Panc1 (cell line): ENCODE data around the gene CDK14.

Experiments
- TF ChIP-seq, protein P1 (sequence below), 2 experiments: IDR thresholded peaks; 2 replicates each; pipeline ENCODE4 v1.6.1; 2011 to 2012; ENCODE audit warnings: low read depth in 2 of 2, control low read depth in 1 of 2, low read length in 1 of 2, mild to moderate bottlenecking in 1 of 2, moderate library complexity in 1 of 2; ENCODE audit not compliant: insufficient read depth in 1 of 2
- TF ChIP-seq, protein P2 (sequence below): fragments of 450-650 bp; IDR thresholded peaks from 2 replicates; pipeline ENCODE4 v1.5.1; 2017; ENCODE audit warnings: mild to moderate bottlenecking

DNA sequence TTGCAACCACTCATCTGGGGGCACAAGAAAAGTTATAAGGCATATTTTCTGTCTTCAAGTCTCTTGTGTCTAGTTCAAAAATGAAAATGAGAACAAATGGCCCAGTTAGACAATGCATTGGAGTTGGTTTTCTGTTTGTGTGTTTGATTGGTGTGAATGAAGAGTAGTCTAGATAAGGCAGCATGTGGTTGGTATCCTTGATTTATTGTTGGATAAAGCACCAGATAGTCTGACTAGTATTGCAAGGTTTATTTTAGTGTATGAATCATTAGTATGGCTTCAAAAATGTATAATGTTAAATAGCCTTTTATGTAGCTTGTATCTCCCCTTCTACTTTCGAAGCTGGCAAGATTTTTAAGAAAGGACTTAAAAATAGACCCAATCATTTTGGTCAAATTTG, 237.3 kb downstream of the CDK14 start:
- TF ChIP-seq, protein P1, sequence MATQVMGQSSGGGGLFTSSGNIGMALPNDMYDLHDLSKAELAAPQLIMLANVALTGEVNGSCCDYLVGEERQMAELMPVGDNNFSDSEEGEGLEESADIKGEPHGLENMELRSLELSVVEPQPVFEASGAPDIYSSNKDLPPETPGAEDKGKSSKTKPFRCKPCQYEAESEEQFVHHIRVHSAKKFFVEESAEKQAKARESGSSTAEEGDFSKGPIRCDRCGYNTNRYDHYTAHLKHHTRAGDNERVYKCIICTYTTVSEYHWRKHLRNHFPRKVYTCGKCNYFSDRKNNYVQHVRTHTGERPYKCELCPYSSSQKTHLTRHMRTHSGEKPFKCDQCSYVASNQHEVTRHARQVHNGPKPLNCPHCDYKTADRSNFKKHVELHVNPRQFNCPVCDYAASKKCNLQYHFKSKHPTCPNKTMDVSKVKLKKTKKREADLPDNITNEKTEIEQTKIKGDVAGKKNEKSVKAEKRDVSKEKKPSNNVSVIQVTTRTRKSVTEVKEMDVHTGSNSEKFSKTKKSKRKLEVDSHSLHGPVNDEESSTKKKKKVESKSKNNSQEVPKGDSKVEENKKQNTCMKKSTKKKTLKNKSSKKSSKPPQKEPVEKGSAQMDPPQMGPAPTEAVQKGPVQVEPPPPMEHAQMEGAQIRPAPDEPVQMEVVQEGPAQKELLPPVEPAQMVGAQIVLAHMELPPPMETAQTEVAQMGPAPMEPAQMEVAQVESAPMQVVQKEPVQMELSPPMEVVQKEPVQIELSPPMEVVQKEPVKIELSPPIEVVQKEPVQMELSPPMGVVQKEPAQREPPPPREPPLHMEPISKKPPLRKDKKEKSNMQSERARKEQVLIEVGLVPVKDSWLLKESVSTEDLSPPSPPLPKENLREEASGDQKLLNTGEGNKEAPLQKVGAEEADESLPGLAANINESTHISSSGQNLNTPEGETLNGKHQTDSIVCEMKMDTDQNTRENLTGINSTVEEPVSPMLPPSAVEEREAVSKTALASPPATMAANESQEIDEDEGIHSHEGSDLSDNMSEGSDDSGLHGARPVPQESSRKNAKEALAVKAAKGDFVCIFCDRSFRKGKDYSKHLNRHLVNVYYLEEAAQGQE (IDR thresholded peaks at IDR 0.05; ENCODE audit: insufficient read depth in 1 of 2, low read depth in 2 of 2, low read length in 1 of 2) = no peak
- TF ChIP-seq, protein P2, sequence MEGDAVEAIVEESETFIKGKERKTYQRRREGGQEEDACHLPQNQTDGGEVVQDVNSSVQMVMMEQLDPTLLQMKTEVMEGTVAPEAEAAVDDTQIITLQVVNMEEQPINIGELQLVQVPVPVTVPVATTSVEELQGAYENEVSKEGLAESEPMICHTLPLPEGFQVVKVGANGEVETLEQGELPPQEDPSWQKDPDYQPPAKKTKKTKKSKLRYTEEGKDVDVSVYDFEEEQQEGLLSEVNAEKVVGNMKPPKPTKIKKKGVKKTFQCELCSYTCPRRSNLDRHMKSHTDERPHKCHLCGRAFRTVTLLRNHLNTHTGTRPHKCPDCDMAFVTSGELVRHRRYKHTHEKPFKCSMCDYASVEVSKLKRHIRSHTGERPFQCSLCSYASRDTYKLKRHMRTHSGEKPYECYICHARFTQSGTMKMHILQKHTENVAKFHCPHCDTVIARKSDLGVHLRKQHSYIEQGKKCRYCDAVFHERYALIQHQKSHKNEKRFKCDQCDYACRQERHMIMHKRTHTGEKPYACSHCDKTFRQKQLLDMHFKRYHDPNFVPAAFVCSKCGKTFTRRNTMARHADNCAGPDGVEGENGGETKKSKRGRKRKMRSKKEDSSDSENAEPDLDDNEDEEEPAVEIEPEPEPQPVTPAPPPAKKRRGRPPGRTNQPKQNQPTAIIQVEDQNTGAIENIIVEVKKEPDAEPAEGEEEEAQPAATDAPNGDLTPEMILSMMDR = no peak
